Measurements from ENCODE around the gene CUL3. TPM values are rescaled to one million over a fixed set of nuclear protein-coding genes. Genes with fewer than 3 reads are reported as not detected.
"Not testable (repeated sequence)": the region's sequence is repeated elsewhere in the genome, so short reads cannot be mapped to it uniquely, and the experiment has no call there.

CUL3 gene
- total and polyA plus RNA-seq, 12 donors: 60.2 to 87.9 (median 69.8) TPM

GRCh38 chr2:224498991-224499390 lies 86.2 kb downstream of the CUL3 start:
- Histone ChIP-seq H3K27ac (no peak overlapping the region), H3K36me3 (peaks cover 0 to 100% (median 23%) of the 10 kb centered on the region in 9 donors), H3K4me1 (no peaks in the 10 kb centered on the region), H3K4me3 (no peak overlapping the region), H3K9me3 (no peaks in the 10 kb centered on the region), H3K27me3 (no peaks in the 10 kb centered on the region)
- ATAC-seq (no peak), DNase-seq (no peak)
- 85 to 86% methylated on average over 3 of the region's 3 CpGs for WGBS, 2 donors
- intact Hi-C loops (cut with DNase I): no loop called here
- TF ChIP-seq CTCF (IDR thresholded peaks at IDR 0.05): no peak

- DNase-seq (no peak), ATAC-seq (no peak)
- no peaks in the 10 kb centered on the region for H3K27me3 ChIP-seq
- intact Hi-C loops (cut with DNase I): no loop called here
- peaks cover 0 to 8% (median 0%) of the 10 kb centered on the region in 9 donors for H3K4me1 ChIP-seq
- peaks cover 0 to 10% (median 0%) of the 10 kb centered on the region in 11 donors for H3K9me3 ChIP-seq
- WGBS, 2 donors: 98 to 100% methylated on average over 2 of the region's 2 CpGs
- no peak for TF ChIP-seq CTCF (IDR thresholded peaks at IDR 0.05)
- no peak overlapping the region for H3K4me3 ChIP-seq
- peaks cover 0 to 82% (median 8%) of the 10 kb centered on the region in 9 donors for H3K36me3 ChIP-seq
- H3K27ac ChIP-seq: no peak overlapping the region
Observed at GRCh38 chr2:224492531-224492930, 92.6 kb downstream of the CUL3 start.

- H3K27ac ChIP-seq, H3K4me3 ChIP-seq, H3K27me3 ChIP-seq, DNase-seq, ATAC-seq, H3K4me1 ChIP-seq: not testable (repeated sequence)
- WGBS, 2 donors: 99% methylated on average over 4 of the region's 4 CpGs
- Histone ChIP-seq H3K36me3 (peaks cover 0 to 66% (median 10%) of the 10 kb centered on the region in 9 donors), H3K9me3 (peaks cover 0 to 12% (median 0%) of the 10 kb centered on the region in 11 donors)
- intact Hi-C loops (cut with DNase I): loop anchor here in 2 of 10 donors (10.0 kb wide), 1 partner anchor 97 kb away; the partner anchor contains the start of gene CUL3 (in 2 of the 2)
Observed at GRCh38 chr2:224487940-224488339, 97.2 kb downstream of the CUL3 start.

GRCh38 chr2:224485081-224486014 lies 99.8 kb downstream of the CUL3 start:
- DNase-seq, H3K4me1 ChIP-seq, H3K27ac ChIP-seq, ATAC-seq, H3K27me3 ChIP-seq, H3K4me3 ChIP-seq: not testable (repeated sequence)
- H3K9me3 ChIP-seq: peaks cover 0 to 12% (median 0%) of the 10 kb centered on the region in 11 donors
- WGBS, 2 donors: 73 to 82% methylated on average over 18 of the region's 18 CpGs
- intact Hi-C loops (cut with DNase I): loop anchor here in 2 of 10 donors (10.0 kb wide), 1 partner anchor 99 kb away; the partner anchor contains the start of gene CUL3 (in 2 of the 2)
- peaks cover 0 to 65% (median 10%) of the 10 kb centered on the region in 9 donors for H3K36me3 ChIP-seq

GRCh38 chr2:224479826-224480225 lies 105.3 kb downstream of the CUL3 start:
- no peak for ATAC-seq
- no peak for TF ChIP-seq CTCF (IDR thresholded peaks at IDR 0.05)
- H3K4me1 ChIP-seq: no peaks in the 10 kb centered on the region
- no peak overlapping the region for H3K27ac ChIP-seq
- H3K36me3 ChIP-seq: peaks cover 0 to 95% (median 19%) of the 10 kb centered on the region in 9 donors
- WGBS, 2 donors: 86 to 96% methylated on average over 2 of the region's 2 CpGs
- DNase-seq: no peak
- no peaks in the 10 kb centered on the region for H3K27me3 ChIP-seq
- H3K9me3 ChIP-seq: no peaks in the 10 kb centered on the region
- intact Hi-C loops (cut with DNase I): loop anchor here in 3 of 10 donors (10.0 kb wide), 1 partner anchor 105 kb away; the partner anchor contains the start of gene CUL3 (in 3 of the 3)
- H3K4me3 ChIP-seq: no peak overlapping the region

All from heart right ventricle (tissue), 16 donors.